MM.1S (cell line): Measurements from ENCODE around the gene GATA6.

Experiments
- DNase-seq: peaks from one replicate; pipeline ENCODE4 v3.0.0-alpha.2; 2015
- H2AFZ ChIP-seq: fragments of 300-600 bp; sonication (generic); 2 replicates; pipeline ENCODE4 v1.6.0; 2016; ENCODE audit warnings: antibody characterized with exemption, low read length
- H3F3A ChIP-seq: fragments of 300-600 bp; sonication (generic); 2 replicates; pipeline ENCODE4 v1.6.1; 2016; ENCODE audit warnings: mild to moderate bottlenecking, antibody characterized with exemption, low read length, moderate library complexity, mixed read lengths; ENCODE audit not compliant: insufficient read depth
- H3K27ac ChIP-seq: fragments of 300-600 bp; sonication (generic); 2 replicates; pipeline ENCODE4 v1.5.1; 2016; ENCODE audit warnings: mild to moderate bottlenecking, low read length
- H3K27me3 ChIP-seq: fragments of 300-600 bp; sonication (generic); replicated peaks from 2 replicates; pipeline ENCODE4 v1.6.0; 2016; ENCODE audit warnings: low read length; ENCODE audit not compliant: insufficient read depth
- H3K36me3 ChIP-seq: fragments of 300-600 bp; sonication (generic); replicated peaks from 2 replicates; pipeline ENCODE4 v1.6.1; 2016; ENCODE audit warnings: mild to moderate bottlenecking, low read length, mixed read lengths; ENCODE audit not compliant: insufficient read depth
- H3K4me1 ChIP-seq: fragments of 300-600 bp; sonication (generic); 2 replicates; pipeline ENCODE4 v1.6.1; 2016; ENCODE audit warnings: low read length, mixed read lengths
- H3K4me2 ChIP-seq: fragments of 300-600 bp; sonication (generic); 2 replicates; pipeline ENCODE4 v1.6.0; 2016; ENCODE audit warnings: low read depth, low read length
- H3K4me3 ChIP-seq: fragments of 300-600 bp; sonication (generic); 2 replicates; pipeline ENCODE4 v1.5.1; 2016; ENCODE audit warnings: low read length, mixed read lengths
- H3K79me2 ChIP-seq: fragments of 300-600 bp; sonication (generic); 2 replicates; pipeline ENCODE4 v1.6.1; 2016; ENCODE audit warnings: mixed run types, low read length, mixed read lengths
- H3K9ac ChIP-seq: fragments of 300-600 bp; sonication (generic); 2 replicates; pipeline ENCODE4 v1.6.1; 2016; ENCODE audit warnings: low read length, mixed read lengths
- H3K9me2 ChIP-seq: fragments of 300-600 bp; sonication (generic); replicated peaks from 2 replicates; pipeline ENCODE4 v1.6.1; 2016; ENCODE audit warnings: mild to moderate bottlenecking, low read length, mixed read lengths; ENCODE audit not compliant: insufficient read depth
- H3K9me3 ChIP-seq: fragments of 300-600 bp; sonication (generic); replicated peaks from 2 replicates; pipeline ENCODE4 v1.6.1; 2016; ENCODE audit warnings: mild to moderate bottlenecking, low read length, mixed read lengths; ENCODE audit not compliant: insufficient read depth
- H4K20me1 ChIP-seq: fragments of 300-600 bp; sonication (generic); 2 replicates; pipeline ENCODE4 v1.6.1; 2016; ENCODE audit warnings: mild to moderate bottlenecking, low read length, moderate library complexity, mixed read lengths; ENCODE audit not compliant: insufficient read depth
- EZH2 ChIP-seq: fragments of 300-600 bp; sonication (generic); optimal IDR thresholded peaks from 2 replicates; pipeline ENCODE3; 2017; ENCODE audit warnings: low read depth, mild to moderate bottlenecking, antibody characterized with exemption, low read length, mixed read lengths
- EZH2phosphoT487 ChIP-seq: fragments of 300-600 bp; sonication (generic); IDR thresholded peaks from 2 replicates; pipeline ENCODE4 v1.6.1; 2018; ENCODE audit warnings: antibody characterized with exemption, low read length
- TF ChIP-seq, protein P1 (sequence below): fragments of 300-600 bp; sonication (generic); IDR thresholded peaks from 2 replicates; pipeline ENCODE4 v1.5.1; 2016; ENCODE audit warnings: antibody characterized with exemption, low read length, mixed read lengths

The GATA6 gene

DNA sequence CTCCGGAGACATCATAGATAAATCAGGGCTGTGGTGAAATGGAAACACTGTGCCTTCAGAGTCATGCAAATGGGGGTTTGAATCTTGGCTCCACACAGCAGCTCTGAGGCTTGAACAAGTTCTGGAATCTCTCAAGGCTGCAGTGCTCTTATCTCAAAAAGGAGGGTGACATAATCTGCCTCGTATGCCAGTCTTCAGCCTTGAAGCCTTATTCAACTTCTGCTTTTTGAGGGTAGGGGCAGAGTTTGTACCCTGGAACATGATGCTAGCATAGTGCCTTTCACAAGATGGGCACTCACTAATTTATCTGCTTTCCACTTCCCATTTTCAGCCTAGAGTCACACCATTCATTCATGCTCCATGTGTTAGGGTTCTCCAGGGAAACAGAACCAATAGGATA, 42.3 kb downstream of the GATA6 start:
- DNase-seq: no peak
- H3K9me2 ChIP-seq: no peaks in the 10 kb centered on the region
- no peak overlapping the region for H2AFZ ChIP-seq
- H3K27me3 ChIP-seq: no peaks in the 10 kb centered on the region
- no peaks in the 10 kb centered on the region for H3F3A ChIP-seq
- H3K27ac ChIP-seq: no peak overlapping the region
- no peak overlapping the region for H3K4me3 ChIP-seq
- TF ChIP-seq, protein P1, sequence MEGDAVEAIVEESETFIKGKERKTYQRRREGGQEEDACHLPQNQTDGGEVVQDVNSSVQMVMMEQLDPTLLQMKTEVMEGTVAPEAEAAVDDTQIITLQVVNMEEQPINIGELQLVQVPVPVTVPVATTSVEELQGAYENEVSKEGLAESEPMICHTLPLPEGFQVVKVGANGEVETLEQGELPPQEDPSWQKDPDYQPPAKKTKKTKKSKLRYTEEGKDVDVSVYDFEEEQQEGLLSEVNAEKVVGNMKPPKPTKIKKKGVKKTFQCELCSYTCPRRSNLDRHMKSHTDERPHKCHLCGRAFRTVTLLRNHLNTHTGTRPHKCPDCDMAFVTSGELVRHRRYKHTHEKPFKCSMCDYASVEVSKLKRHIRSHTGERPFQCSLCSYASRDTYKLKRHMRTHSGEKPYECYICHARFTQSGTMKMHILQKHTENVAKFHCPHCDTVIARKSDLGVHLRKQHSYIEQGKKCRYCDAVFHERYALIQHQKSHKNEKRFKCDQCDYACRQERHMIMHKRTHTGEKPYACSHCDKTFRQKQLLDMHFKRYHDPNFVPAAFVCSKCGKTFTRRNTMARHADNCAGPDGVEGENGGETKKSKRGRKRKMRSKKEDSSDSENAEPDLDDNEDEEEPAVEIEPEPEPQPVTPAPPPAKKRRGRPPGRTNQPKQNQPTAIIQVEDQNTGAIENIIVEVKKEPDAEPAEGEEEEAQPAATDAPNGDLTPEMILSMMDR: no peak
- TF ChIP-seq EZH2phosphoT487: no peak
- H3K9ac ChIP-seq: no peak overlapping the region
- H3K36me3 ChIP-seq: no peaks in the 10 kb centered on the region
- no peak overlapping the region for H3K4me2 ChIP-seq
- H4K20me1 ChIP-seq: no peaks in the 10 kb centered on the region
- no peaks in the 10 kb centered on the region for H3K9me3 ChIP-seq
- no peaks in the 10 kb centered on the region for H3K79me2 ChIP-seq
- no peaks in the 10 kb centered on the region for H3K4me1 ChIP-seq

DNA sequence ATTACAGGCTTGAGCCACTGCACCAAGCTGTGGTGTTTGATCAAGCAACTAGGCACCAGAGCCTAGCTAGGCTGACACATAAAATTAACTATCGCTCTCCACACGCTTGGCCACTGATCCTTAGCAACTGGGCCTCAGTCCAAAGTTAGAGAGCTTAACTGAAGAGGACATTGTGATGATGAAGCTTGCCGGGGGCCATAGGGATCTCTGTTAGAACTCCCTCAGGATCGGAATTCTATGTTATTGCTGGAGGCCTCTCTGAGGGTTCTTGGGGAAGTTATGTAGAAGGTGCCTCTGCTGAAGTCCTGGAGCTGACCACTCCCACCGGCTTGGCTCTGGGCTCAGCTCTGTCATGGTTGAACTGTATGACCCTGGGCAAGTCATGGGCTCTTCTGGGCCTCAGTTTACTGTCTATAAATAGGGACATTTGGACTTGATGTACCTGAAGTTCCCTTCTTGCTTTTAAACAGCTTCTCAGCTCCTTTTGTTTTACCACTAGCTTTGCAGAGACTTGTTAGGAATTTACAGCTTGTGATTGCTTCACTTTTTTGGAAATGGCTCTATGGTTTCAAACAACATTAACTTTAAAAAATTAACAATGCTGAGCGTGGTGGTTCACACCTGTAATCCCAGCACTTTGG, 44.1 kb downstream of the GATA6 start:
- H3K4me2 ChIP-seq: no peak overlapping the region
- H3F3A ChIP-seq: no peaks in the 10 kb centered on the region
- no peaks in the 10 kb centered on the region for H3K4me1 ChIP-seq
- H4K20me1 ChIP-seq: no peaks in the 10 kb centered on the region
- TF ChIP-seq, protein P1: no peak
- H3K79me2 ChIP-seq: no peaks in the 10 kb centered on the region
- no peaks in the 10 kb centered on the region for H3K9me2 ChIP-seq
- no peak overlapping the region for H2AFZ ChIP-seq
- no peak overlapping the region for H3K27ac ChIP-seq
- H3K36me3 ChIP-seq: no peaks in the 10 kb centered on the region
- no peak for DNase-seq
- H3K9me3 ChIP-seq: no peaks in the 10 kb centered on the region
- no peaks in the 10 kb centered on the region for H3K27me3 ChIP-seq
- no peak overlapping the region for H3K4me3 ChIP-seq
- H3K9ac ChIP-seq: no peak overlapping the region

DNA sequence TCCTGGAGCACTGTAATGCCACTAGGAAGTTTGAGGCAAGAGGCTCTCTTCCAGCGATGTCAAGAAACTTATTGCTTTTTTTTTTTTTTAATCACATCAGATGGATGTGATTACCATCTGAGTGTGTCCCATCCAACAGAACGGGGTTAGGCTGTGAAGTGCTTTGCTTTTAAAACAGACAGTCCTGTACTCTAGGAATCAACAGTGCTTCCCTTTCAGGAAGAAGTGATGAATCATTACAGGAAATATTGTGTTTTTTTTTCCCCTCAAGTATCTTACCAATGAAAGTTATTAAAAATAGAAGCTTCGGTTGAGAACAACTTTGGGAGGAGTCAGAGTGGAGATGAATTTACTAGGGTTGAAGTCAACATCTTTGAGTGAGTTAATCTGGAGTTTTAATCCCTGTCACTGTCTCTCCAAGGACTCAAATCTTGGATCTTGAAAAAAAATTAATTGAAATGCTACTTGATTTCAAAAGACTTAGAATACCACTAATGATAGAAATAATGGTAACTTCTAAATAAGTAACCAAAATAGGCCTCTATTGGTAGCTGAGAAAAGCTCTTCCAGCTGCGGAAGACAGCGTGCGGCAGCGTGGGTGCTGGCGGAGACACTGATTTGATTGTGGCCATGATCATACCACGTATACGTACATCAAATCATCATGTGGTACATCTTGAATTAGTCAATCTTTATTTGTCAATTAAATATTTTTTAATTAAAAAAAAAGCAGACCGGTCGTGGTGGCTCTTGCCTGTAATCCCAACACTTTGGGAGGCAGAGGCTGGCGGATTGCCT, 45.5 kb downstream of the GATA6 start:
- Histone ChIP-seq H3K4me2 (no peak overlapping the region), H3K9ac (no peak overlapping the region), H4K20me1 (no peaks in the 10 kb centered on the region), H3K36me3 (no peaks in the 10 kb centered on the region), H3K4me3 (no peak overlapping the region), H2AFZ (no peak overlapping the region), H3K27ac (no peak overlapping the region), H3K79me2 (no peaks in the 10 kb centered on the region), H3K9me2 (no peaks in the 10 kb centered on the region), H3K9me3 (no peaks in the 10 kb centered on the region), H3K27me3 (no peaks in the 10 kb centered on the region), H3K4me1 (no peaks in the 10 kb centered on the region), H3F3A (no peaks in the 10 kb centered on the region)
- TF ChIP-seq EZH2: no peak
- TF ChIP-seq, protein P1: no peak
- TF ChIP-seq EZH2phosphoT487: no peak
- DNase-seq: no peak
